ENCODE data around the gene EYA2.
"Not testable (repeated sequence)": the region's sequence is repeated elsewhere in the genome, so short reads cannot be mapped to it uniquely, and the experiment has no call there.

Gene EYA2

GRCh38 chr20:46895906-46896242 is 1.2 kb downstream of the EYA2 start:
- DNase-seq: no peak

GRCh38 chr20:46897328-46897880 is 2.8 kb downstream of the EYA2 start:
- no peak for DNase-seq

- no peak for DNase-seq
Measured at GRCh38 chr20:46898423-46898822, 3.8 kb downstream of the EYA2 start.

GRCh38 chr20:46899621-46900020 is 5.0 kb downstream of the EYA2 start:
- DNase-seq: no peak

- no peak for DNase-seq
Measured at GRCh38 chr20:46900086-46900485, 5.4 kb downstream of the EYA2 start.

- no peak for DNase-seq
Measured at GRCh38 chr20:46900826-46901225, 6.2 kb downstream of the EYA2 start.

GRCh38 chr20:46901638-46902037 is 7.0 kb downstream of the EYA2 start:
- no peak for DNase-seq

GRCh38 chr20:46903256-46903655 is 8.6 kb downstream of the EYA2 start:
- DNase-seq: no peak

GRCh38 chr20:46903937-46904336 is 9.3 kb downstream of the EYA2 start:
- DNase-seq: no peak

- DNase-seq: no peak
Measured at GRCh38 chr20:46905364-46906125, 10.9 kb downstream of the EYA2 start.

GRCh38 chr20:46913329-46914044 is 18.8 kb downstream of the EYA2 start:
- no peak for DNase-seq

- DNase-seq: no peak
Measured at GRCh38 chr20:46914789-46915379, 20.2 kb downstream of the EYA2 start.

GRCh38 chr20:46915575-46916257 is 21.1 kb downstream of the EYA2 start:
- DNase-seq: no peak

GRCh38 chr20:46916258-46916603 is 21.6 kb downstream of the EYA2 start:
- DNase-seq: no peak

GRCh38 chr20:46917155-46917554 is 22.5 kb downstream of the EYA2 start:
- DNase-seq: no peak

GRCh38 chr20:46920114-46920513 is 25.5 kb downstream of the EYA2 start:
- DNase-seq: no peak

GRCh38 chr20:46922841-46923240 is 28.2 kb downstream of the EYA2 start:
- not testable (repeated sequence) for DNase-seq

GRCh38 chr20:46923550-46923949 is 28.9 kb downstream of the EYA2 start:
- DNase-seq: no peak

- no peak for DNase-seq
Measured at GRCh38 chr20:46928580-46929132, 34.0 kb downstream of the EYA2 start.

GRCh38 chr20:46929902-46930301 is 35.3 kb downstream of the EYA2 start:
- DNase-seq: no peak

- DNase-seq: no peak
Measured at GRCh38 chr20:46930640-46931339, 36.1 kb downstream of the EYA2 start.

GRCh38 chr20:46931699-46932098 is 37.1 kb downstream of the EYA2 start:
- no peak for DNase-seq

Measured in HCEC 1CT (cell line).